HCT116 (cell line): Measurements from ENCODE around the gene CDH13. TPM values are rescaled to one million over a fixed set of nuclear protein-coding genes. Genes with fewer than 3 reads are reported as not detected.

Experiments used
- ATAC-seq: fragments of 200-7000 bp; cut with Tn5 transposase; 2 replicates; pipeline ENCODE4 v1.9.1; 2020; ENCODE audit warnings: mild to moderate bottlenecking, moderate library complexity
- BruUV-seq: library from RNA; stranded (reverse); fragments of 400-500 nt; replicated peaks from 2 replicates; lab custom pipeline; 2021; lab: Mats Ljungman, UMichigan
- CTCF ChIA-PET: fragments of 300-600 bp; sonication (Branson Sonifier 250); formaldehyde crosslinking; loops from one replicate; lab custom pipeline; 2021; ENCODE audit warnings: antibody characterized with exemption; lab: Charles Lee
- POLR2A ChIA-PET: fragments of 300-600, 350-600 bp; sonication (Branson Sonifier 250); formaldehyde crosslinking; loops from one replicate; lab custom pipeline; 2021; ENCODE audit warnings: antibody characterized with exemption; lab: Charles Lee
- RAD21 ChIA-PET, 2 experiments: fragments of 300-600 bp; sonication (Branson Sonifier 250); formaldehyde crosslinking; loops; one replicate each; lab custom pipeline; 2023; ENCODE audit warnings: low total read pairs in 2 of 2; ENCODE audit not compliant: uncharacterized antibody in 2 of 2, unreplicated experiment in 2 of 2, low non-redundant PET in 1 of 2; lab: Charles Lee
- DNase-seq: peaks from one replicate; pipeline ENCODE4 v3.0.0-alpha.2; 2010; ENCODE audit warnings: low read depth, low spot score
- H2AFZ ChIP-seq: fragments of 200-600 bp; shearing (Covaris generic), sonication (generic); 2 replicates; pipeline ENCODE4 v1.6.1; 2017; ENCODE audit warnings: low read depth, mixed run types, mixed read lengths, antibody characterized with exemption, low read length; ENCODE audit not compliant: poor library complexity, severe bottlenecking
- H3K27ac ChIP-seq: 2 replicates; pipeline ENCODE4 v1.5.1; 2012; ENCODE audit warnings: low read depth, low read length
- H3K27me3 ChIP-seq: fragments of 200-600 bp; sonication (generic); 2 replicates; pipeline ENCODE4 v1.6.1; 2016; ENCODE audit warnings: mixed run types, low read length, mixed read lengths; ENCODE audit not compliant: insufficient read depth
- H3K36me3 ChIP-seq, 2 experiments: fragments of 200-500 bp in 1 of 2; fragments of 200-600 bp in 1 of 2; sonication (Bioruptor generic) in 1 of 2; sonication (generic) in 1 of 2; 2 replicates each; pipeline versions ENCODE4 v1.5.1 to v1.6.1; 2014 to 2016; ENCODE audit warnings: low read length in 2 of 2, inconsistent platforms in 1 of 2, mixed read lengths in 1 of 2, mixed run types in 1 of 2; ENCODE audit not compliant: insufficient read depth in 2 of 2, control insufficient read depth in 1 of 2
- H3K4me1 ChIP-seq, 2 experiments: fragments of 200-600 bp in 1 of 2; sonication (generic) in 1 of 2; 2 replicates each; pipeline versions ENCODE4 v1.5.1 to v1.6.1; 2012 to 2017; ENCODE audit warnings: low read length in 2 of 2, inconsistent platforms in 1 of 2, mild to moderate bottlenecking in 1 of 2, mixed read lengths in 1 of 2, mixed run types in 1 of 2, moderate library complexity in 1 of 2; ENCODE audit not compliant: insufficient read depth in 2 of 2, control insufficient read depth in 1 of 2
- H3K4me2 ChIP-seq: fragments of 200-600 bp; sonication (generic); 2 replicates; pipeline ENCODE4 v1.6.1; 2017; ENCODE audit warnings: mixed run types, low read length, mixed read lengths
- H3K4me3 ChIP-seq, 2 experiments: fragments of 200-600 bp in 1 of 2; sonication (generic) in 1 of 2; replicated peaks in 1 of 2; 2 replicates each; pipeline ENCODE4 v1.5.1; 2011 to 2016; ENCODE audit warnings: low read length in 2 of 2, control low read depth in 1 of 2, low read depth in 1 of 2, mild to moderate bottlenecking in 1 of 2, mixed read lengths in 1 of 2, mixed run types in 1 of 2
- H3K79me2 ChIP-seq: fragments of 200-600 bp; sonication (generic); 2 replicates; pipeline ENCODE4 v1.6.1; 2017; ENCODE audit warnings: mild to moderate bottlenecking, mixed run types, low read length, moderate library complexity, mixed read lengths; ENCODE audit not compliant: insufficient read depth
- H3K9ac ChIP-seq: fragments of 200-600 bp; sonication (generic); 2 replicates; pipeline ENCODE4 v1.6.1; 2016; ENCODE audit warnings: low read length, mixed read lengths
- H3K9me2 ChIP-seq: fragments of 200-600 bp; sonication (generic), shearing (Covaris generic); 2 replicates; pipeline ENCODE4 v1.6.1; 2017; ENCODE audit warnings: mixed run types, mild to moderate bottlenecking, moderate library complexity; ENCODE audit not compliant: insufficient read depth
- H3K9me3 ChIP-seq, 2 experiments: fragments of 200-500 bp in 1 of 2; fragments of 200-600 bp in 1 of 2; sonication (Bioruptor generic) in 1 of 2; sonication (generic) in 1 of 2; 2 replicates each; pipeline ENCODE4 v1.6.1; 2014 to 2017; ENCODE audit warnings: low read length in 2 of 2, mixed read lengths in 2 of 2, inconsistent platforms in 1 of 2, low read depth in 1 of 2, mild to moderate bottlenecking in 1 of 2, mixed run types in 1 of 2, moderate library complexity in 1 of 2; ENCODE audit not compliant: control insufficient read depth in 1 of 2, insufficient read depth in 1 of 2
- H4K20me1 ChIP-seq: fragments of 200-600 bp; sonication (generic), shearing (Covaris generic); 2 replicates; pipeline ENCODE4 v1.6.1; 2017; ENCODE audit warnings: mixed run types, mild to moderate bottlenecking, moderate library complexity; ENCODE audit not compliant: insufficient read depth
- CEBPB ChIP-seq: IDR thresholded peaks from 2 replicates; pipeline ENCODE4 v1.6.1; 2012; ENCODE audit warnings: low read depth
- ELF1 ChIP-seq: IDR thresholded peaks from 2 replicates; pipeline ENCODE4 v1.6.1; 2012; ENCODE audit warnings: low read depth, borderline replicate concordance
- FOSL1 ChIP-seq: IDR thresholded peaks from 2 replicates; pipeline ENCODE4 v1.6.1; 2012; ENCODE audit warnings: low read depth
- JUND ChIP-seq: IDR thresholded peaks from 2 replicates; pipeline ENCODE4 v1.6.1; 2012
- RAD21 ChIP-seq: IDR thresholded peaks from 2 replicates; pipeline ENCODE4 v1.6.1; 2012; ENCODE audit warnings: low read depth, mild to moderate bottlenecking
- SIN3A ChIP-seq: IDR thresholded peaks from 2 replicates; pipeline ENCODE4 v1.6.1; 2012; ENCODE audit warnings: low read depth
- SP1 ChIP-seq: IDR thresholded peaks from 2 replicates; pipeline ENCODE4 v1.6.1; 2012; ENCODE audit warnings: low read depth
- SRF ChIP-seq: IDR thresholded peaks from 2 replicates; pipeline ENCODE4 v1.6.1; 2012; ENCODE audit warnings: low read depth
- YY1 ChIP-seq: IDR thresholded peaks from 2 replicates; pipeline ENCODE4 v1.6.1; 2011; ENCODE audit warnings: low read length, low read depth, moderate library complexity, mild to moderate bottlenecking; ENCODE audit not compliant: insufficient replicate concordance; ENCODE audit errors: extremely low read depth
- ZFX ChIP-seq: fragments of 450-650 bp; IDR thresholded peaks from 2 replicates; pipeline ENCODE4 v1.6.1; 2017
- ZNF274 ChIP-seq: fragments of 200-500 bp; sonication (Bioruptor generic); IDR thresholded peaks from 2 replicates; pipeline ENCODE4 v1.6.1; 2014; ENCODE audit warnings: mild to moderate bottlenecking, low read depth, low read length, inconsistent platforms
- intact Hi-C: fragments of 100-400 bp; cut with micrococcal nuclease; formaldehyde crosslinking; loops from 2 replicates; pipeline ENCODE4 v1.10.0; 2022
- total RNA-seq: library from RNA; stranded (reverse); gene quantifications from one replicate; pipeline ENCODE4 v1.2.1, GENCODE V29; 2021; ENCODE audit not compliant: unreplicated experiment
- TF ChIP-seq, protein P1 (sequence below), 3 experiments: fragments of 200-600 bp in 1 of 3; sonication (generic) in 1 of 3; IDR thresholded peaks in 2 of 3; conservative IDR thresholded peaks in 1 of 3; 2 replicates each; pipeline ENCODE4 v1.5.1; 2012 to 2017; ENCODE audit warnings: low read depth in 2 of 3, low read length in 2 of 3, antibody characterized with exemption in 1 of 3, borderline replicate concordance in 1 of 3, control low read depth in 1 of 3, mild to moderate bottlenecking in 1 of 3, mixed read lengths in 1 of 3, mixed run types in 1 of 3, moderate library complexity in 1 of 3; ENCODE audit not compliant: insufficient read depth in 1 of 3
- TF ChIP-seq, protein P2 (sequence below): IDR thresholded peaks from 2 replicates; pipeline ENCODE4 v1.6.1; 2012

CDH13 gene
- total RNA-seq, 1 experiment from 2014 or later, result not detected

- no peak overlapping the region for H3K4me2 ChIP-seq
- H3K79me2 ChIP-seq, result no peaks in the 10 kb centered on the region
These were observed 669.7 kb downstream of the CDH13 start for GRCh38 chr16:83296505-83296904.

More at GRCh38 chr16:83296505-83296904, 669.7 kb downstream of the CDH13 start:
- TF ChIP-seq RAD21, result no peak
- TF ChIP-seq ZFX, result no peak
- TF ChIP-seq, protein P1, sequence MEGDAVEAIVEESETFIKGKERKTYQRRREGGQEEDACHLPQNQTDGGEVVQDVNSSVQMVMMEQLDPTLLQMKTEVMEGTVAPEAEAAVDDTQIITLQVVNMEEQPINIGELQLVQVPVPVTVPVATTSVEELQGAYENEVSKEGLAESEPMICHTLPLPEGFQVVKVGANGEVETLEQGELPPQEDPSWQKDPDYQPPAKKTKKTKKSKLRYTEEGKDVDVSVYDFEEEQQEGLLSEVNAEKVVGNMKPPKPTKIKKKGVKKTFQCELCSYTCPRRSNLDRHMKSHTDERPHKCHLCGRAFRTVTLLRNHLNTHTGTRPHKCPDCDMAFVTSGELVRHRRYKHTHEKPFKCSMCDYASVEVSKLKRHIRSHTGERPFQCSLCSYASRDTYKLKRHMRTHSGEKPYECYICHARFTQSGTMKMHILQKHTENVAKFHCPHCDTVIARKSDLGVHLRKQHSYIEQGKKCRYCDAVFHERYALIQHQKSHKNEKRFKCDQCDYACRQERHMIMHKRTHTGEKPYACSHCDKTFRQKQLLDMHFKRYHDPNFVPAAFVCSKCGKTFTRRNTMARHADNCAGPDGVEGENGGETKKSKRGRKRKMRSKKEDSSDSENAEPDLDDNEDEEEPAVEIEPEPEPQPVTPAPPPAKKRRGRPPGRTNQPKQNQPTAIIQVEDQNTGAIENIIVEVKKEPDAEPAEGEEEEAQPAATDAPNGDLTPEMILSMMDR (IDR thresholded peaks at IDR 0.05 in 2 of 3, conservative IDR thresholded peaks at IDR 0.05 in 1 of 3; ENCODE audit: borderline replicate concordance in 1 of 3, insufficient read depth in 1 of 3, low read depth in 2 of 3, low read length in 2 of 3), result no peak
- no peak for TF ChIP-seq ZNF274
- TF ChIP-seq YY1, result no peak
- no peak for TF ChIP-seq ELF1
- no peak for TF ChIP-seq SIN3A
- TF ChIP-seq FOSL1, result no peak
- no peak for TF ChIP-seq CEBPB
- TF ChIP-seq, protein P2, sequence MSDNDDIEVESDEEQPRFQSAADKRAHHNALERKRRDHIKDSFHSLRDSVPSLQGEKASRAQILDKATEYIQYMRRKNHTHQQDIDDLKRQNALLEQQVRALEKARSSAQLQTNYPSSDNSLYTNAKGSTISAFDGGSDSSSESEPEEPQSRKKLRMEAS, result no peak
- TF ChIP-seq SP1, result no peak
- no peak for TF ChIP-seq JUND
- no peak for TF ChIP-seq SRF
- TF ChIP-seq, all 23 proteins: peak for 0
- Histone ChIP-seq H3K36me3 (no peaks in the 10 kb centered on the region), H2AFZ (no peak overlapping the region), H3K9me3 (peaks cover 0 to 3% of the 10 kb centered on the region in 2 experiments; a peak in 2 of 4 replicates), H4K20me1 (no peaks in the 10 kb centered on the region), H3K4me3 (no peak overlapping the region), H3K27ac (no peak overlapping the region), H3K4me1 (no peaks in the 10 kb centered on the region), H3K9me2 (no peaks in the 10 kb centered on the region), H3K9ac (no peak overlapping the region), H3K27me3 (no peaks in the 10 kb centered on the region)
- ChIA-PET CTCF (no interaction called here), POLR2A (no interaction called here), RAD21 (no interaction called here)
- ATAC-seq (no peak), DNase-seq (no peak)
- intact Hi-C loops, result no loop called here
- no TSS peak for BruUV-seq
